Measurements from ENCODE around the gene KIR3DL2.

GRCh38 chr19:54883228-54883627, 33.0 kb downstream of the KIR3DL2 start:
- TF ChIP-seq CTCF (conservative IDR thresholded peaks at IDR 0.05; ENCODE audit: low read depth, low read length) (no peak), EZH2 (IDR thresholded peaks at IDR 0.05; ENCODE audit: borderline replicate concordance, low read depth, low read length, poor library complexity, severe bottlenecking) (no peak)

Data from A673 (cell line).